Sigmoid colon (tissue), 7 donors: ENCODE measurements around the gene RTTN. TPM values are rescaled to one million over a fixed set of nuclear protein-coding genes. Genes with fewer than 3 reads are reported as not detected.

Experiments used
- DNase-seq: peaks from one replicate; pipeline ENCODE4 v3.0.0-alpha.2; 2019
- H3K27ac ChIP-seq, 4 donors: fragments of 200-600 bp; sonication (generic); one replicate each; pipeline ENCODE4 v1.5.1; 2016 to 2019; ENCODE audit warnings: mild to moderate bottlenecking in 1 of 4
- H3K27me3 ChIP-seq, 3 donors: fragments of 200-600 bp; sonication (generic); one replicate each; pipeline ENCODE4 v1.5.1; 2019; ENCODE audit warnings: mild to moderate bottlenecking in 1 of 3
- H3K36me3 ChIP-seq, 4 donors: fragments of 200-600 bp; sonication (generic); one replicate each; pipeline ENCODE4 v1.5.1; 2016 to 2019
- H3K4me1 ChIP-seq, 4 donors: fragments of 200-600 bp; sonication (generic); one replicate each; pipeline ENCODE4 v1.5.1; 2017 to 2019
- H3K4me3 ChIP-seq, 4 donors: fragments of 200-600 bp; sonication (generic); one replicate each; pipeline ENCODE4 v1.5.1; 2017 to 2019; ENCODE audit warnings: mild to moderate bottlenecking in 2 of 4, moderate library complexity in 1 of 4
- H3K9me3 ChIP-seq, 4 donors: fragments of 200-600 bp in 3 of 4; sonication (generic) in 3 of 4; one replicate each; pipeline versions ENCODE4 v1.5.1 to v1.6.1; 2013 to 2019
- EP300 ChIP-seq, 4 donors: sonication (generic); formaldehyde crosslinking; IDR thresholded peaks; one replicate each; pipeline ENCODE4 v1.6.1; 2017; ENCODE audit warnings: antibody characterized with exemption in 4 of 4
- POLR2A ChIP-seq, 2 donors: fragments of 450-650 bp; IDR thresholded peaks; one replicate each; pipeline ENCODE4 v1.6.1; 2016; ENCODE audit warnings: antibody characterized with exemption in 2 of 2, mild to moderate bottlenecking in 2 of 2, moderate library complexity in 2 of 2
- POLR2AphosphoS5 ChIP-seq, 4 donors: sonication (generic); formaldehyde crosslinking; IDR thresholded peaks; one replicate each; pipeline ENCODE4 v1.6.1; 2017; ENCODE audit warnings: antibody characterized with exemption in 4 of 4
- WGBS, 2 donors: extraction: QIAGEN DNeasy Blood & Tissue Kit; methylation state at CpG; one replicate each; pipeline ENCODE4 v1.1.7; 2013; 5-methylcytosine and 5-hydroxymethylcytosine counted together
- intact Hi-C: fragments of 100-400 bp; cut with DNase I; formaldehyde crosslinking; loops from one replicate; pipeline ENCODE4 v1.15.1; 2023
- polyA plus RNA-seq, 3 donors: library from polyadenylated mRNA; stranded (reverse); fragments of 200-250 nt; gene quantifications; one replicate each; pipeline ENCODE4 v1.2.3, GENCODE V29; 2013
- total RNA-seq, 4 donors: library from RNA; depleted of rRNA; stranded (reverse); fragments of >200 nt; gene quantifications; one replicate each; pipeline ENCODE4 v1.1.0, GENCODE V29; 2016
- TF ChIP-seq, protein P1 (sequence below), 4 experiments: fragments of 450-650 bp in 3 of 4; fragments of 200-600 bp in 1 of 4; IDR thresholded peaks; one replicate each; pipeline ENCODE4 v1.5.1; 2016 to 2019; ENCODE audit warnings: antibody characterized with exemption in 4 of 4, mild to moderate bottlenecking in 3 of 4, moderate library complexity in 2 of 4
- donor health status: healthy with polysubstance abuse.
- donor health status: Bipolar disorder and iron deficiency.
- donor health status: healthy.

Gene RTTN
- total and polyA plus RNA-seq, 7 donors = 1.4 to 18.2 (median 11.3) TPM

DNA sequence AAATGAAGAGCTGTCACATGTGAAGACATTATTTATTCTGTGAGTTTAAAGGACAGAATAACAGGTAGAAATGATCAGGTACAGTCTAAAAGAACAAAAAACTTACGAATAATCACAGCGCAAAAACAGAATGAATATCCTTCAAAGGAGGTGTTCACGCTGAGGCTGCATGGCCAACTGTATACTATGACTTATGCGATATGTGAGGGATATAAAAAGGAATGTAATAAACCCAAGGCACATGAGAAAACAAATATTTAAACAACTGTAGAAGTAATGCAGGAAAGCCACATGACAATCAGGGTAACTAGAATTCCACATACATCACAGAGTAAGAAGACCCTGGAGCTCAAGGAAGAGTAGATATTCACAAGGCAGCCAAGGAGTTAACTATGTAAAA is 81.3 kb downstream of the RTTN start:
- intact Hi-C loops = no loop called here
- H3K36me3 ChIP-seq = peaks cover 0 to 23% (median 0%) of the 10 kb centered on the region in 4 donors
- no peaks in the 10 kb centered on the region for H3K9me3 ChIP-seq
- WGBS, 2 donors = 27 to 79% methylated on average over 4 of the region's 4 CpGs
- DNase-seq = no peak
- TF ChIP-seq EP300 (IDR thresholded peaks at IDR 0.05) (no peak), POLR2AphosphoS5 (IDR thresholded peaks at IDR 0.05) (no peak), POLR2A (IDR thresholded peaks at IDR 0.05) (no peak)
- TF ChIP-seq, protein P1, sequence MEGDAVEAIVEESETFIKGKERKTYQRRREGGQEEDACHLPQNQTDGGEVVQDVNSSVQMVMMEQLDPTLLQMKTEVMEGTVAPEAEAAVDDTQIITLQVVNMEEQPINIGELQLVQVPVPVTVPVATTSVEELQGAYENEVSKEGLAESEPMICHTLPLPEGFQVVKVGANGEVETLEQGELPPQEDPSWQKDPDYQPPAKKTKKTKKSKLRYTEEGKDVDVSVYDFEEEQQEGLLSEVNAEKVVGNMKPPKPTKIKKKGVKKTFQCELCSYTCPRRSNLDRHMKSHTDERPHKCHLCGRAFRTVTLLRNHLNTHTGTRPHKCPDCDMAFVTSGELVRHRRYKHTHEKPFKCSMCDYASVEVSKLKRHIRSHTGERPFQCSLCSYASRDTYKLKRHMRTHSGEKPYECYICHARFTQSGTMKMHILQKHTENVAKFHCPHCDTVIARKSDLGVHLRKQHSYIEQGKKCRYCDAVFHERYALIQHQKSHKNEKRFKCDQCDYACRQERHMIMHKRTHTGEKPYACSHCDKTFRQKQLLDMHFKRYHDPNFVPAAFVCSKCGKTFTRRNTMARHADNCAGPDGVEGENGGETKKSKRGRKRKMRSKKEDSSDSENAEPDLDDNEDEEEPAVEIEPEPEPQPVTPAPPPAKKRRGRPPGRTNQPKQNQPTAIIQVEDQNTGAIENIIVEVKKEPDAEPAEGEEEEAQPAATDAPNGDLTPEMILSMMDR (IDR thresholded peaks at IDR 0.05) = no peak
- H3K4me1 ChIP-seq = no peaks in the 10 kb centered on the region
- H3K4me3 ChIP-seq = no peak overlapping the region
- H3K27me3 ChIP-seq = no peaks in the 10 kb centered on the region
- no peak overlapping the region for H3K27ac ChIP-seq

DNA sequence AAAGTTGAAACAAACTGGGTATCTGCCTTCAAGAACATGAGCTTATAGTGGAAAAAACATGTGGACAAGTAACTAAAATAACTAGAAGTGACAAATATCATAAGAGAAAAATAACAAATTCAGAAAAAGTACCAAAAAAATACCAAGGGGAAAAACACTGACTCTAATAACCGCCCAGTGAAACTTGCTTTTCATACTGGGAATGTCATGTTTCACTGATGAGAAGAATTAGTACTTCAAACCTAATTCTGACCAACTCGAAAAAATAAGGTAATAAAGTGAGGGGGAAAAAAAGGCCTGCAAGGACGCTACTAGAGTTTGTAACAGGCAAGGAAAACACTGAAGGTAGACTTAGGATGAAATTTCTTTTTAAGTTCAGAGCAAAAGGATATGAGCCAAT is 83.6 kb downstream of the RTTN start:
- Histone ChIP-seq H3K27ac (no peak overlapping the region), H3K36me3 (peaks cover 0 to 15% (median 0%) of the 10 kb centered on the region in 4 donors), H3K4me3 (no peak overlapping the region)

DNA sequence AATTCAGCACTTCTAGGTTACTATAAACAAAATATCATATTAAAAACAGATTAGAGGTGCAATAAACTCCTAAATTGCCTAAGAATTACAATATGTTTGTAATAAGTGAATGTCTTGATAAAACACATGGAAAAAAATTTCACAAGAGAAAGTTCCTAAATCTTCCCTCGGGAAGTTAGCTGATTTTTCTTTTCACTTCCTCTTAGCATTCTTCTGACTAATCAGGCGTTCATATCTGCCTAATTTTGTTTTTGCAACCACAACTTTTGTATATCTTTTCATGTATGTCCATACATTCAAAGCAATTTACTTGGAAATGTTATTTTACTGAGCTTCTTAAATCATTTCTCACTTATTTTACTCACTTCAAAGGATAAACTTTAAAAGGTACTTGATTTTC is 88.5 kb downstream of the RTTN start:
- no peaks in the 10 kb centered on the region for H3K9me3 ChIP-seq
- WGBS, 2 donors = 64 to 65% methylated on average over 2 of the region's 2 CpGs
- H3K27me3 ChIP-seq = no peaks in the 10 kb centered on the region
- no peak for TF ChIP-seq EP300 (IDR thresholded peaks at IDR 0.05)
- TF ChIP-seq, protein P1 (IDR thresholded peaks at IDR 0.05) = no peak
- TF ChIP-seq POLR2A (IDR thresholded peaks at IDR 0.05) = no peak
- no peak for TF ChIP-seq POLR2AphosphoS5 (IDR thresholded peaks at IDR 0.05)
- no peak overlapping the region for H3K4me3 ChIP-seq
- no peak overlapping the region for H3K27ac ChIP-seq
- no peaks in the 10 kb centered on the region for H3K4me1 ChIP-seq
- H3K36me3 ChIP-seq = peaks cover 0 to 4% (median 0%) of the 10 kb centered on the region in 4 donors
- DNase-seq = no peak
- intact Hi-C loops = no loop called here

More for the DNA sequence above, 83.6 kb downstream of the RTTN start:
- WGBS, 2 donors = 91 to 94% methylated on average over 3 of the region's 3 CpGs
- TF ChIP-seq POLR2AphosphoS5 (IDR thresholded peaks at IDR 0.05) (no peak), EP300 (IDR thresholded peaks at IDR 0.05) (no peak), POLR2A (IDR thresholded peaks at IDR 0.05) (no peak)
- TF ChIP-seq, protein P1 (IDR thresholded peaks at IDR 0.05) = no peak
- Histone ChIP-seq H3K4me1 (no peaks in the 10 kb centered on the region), H3K9me3 (no peaks in the 10 kb centered on the region), H3K27me3 (no peaks in the 10 kb centered on the region)
- no peak for DNase-seq
- intact Hi-C loops = no loop called here

DNA sequence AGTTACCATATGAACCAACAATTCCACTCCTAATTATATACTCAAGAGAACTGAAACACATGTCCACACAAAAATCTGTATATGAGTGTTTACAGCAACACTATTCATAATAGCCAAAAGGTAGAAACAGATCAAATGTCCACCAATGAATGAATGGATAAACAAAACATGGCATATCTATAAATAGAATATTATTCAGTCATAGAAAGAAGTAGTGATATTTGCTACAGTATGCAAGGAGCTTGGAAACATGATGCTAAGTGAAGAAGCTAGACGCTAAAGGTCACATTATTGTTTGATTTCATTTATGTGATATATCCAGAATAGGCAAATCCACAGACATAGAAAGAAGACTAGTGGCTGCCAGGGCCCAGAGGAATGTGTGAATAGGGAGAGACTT is 92.0 kb downstream of the RTTN start:
- no peak for DNase-seq
- TF ChIP-seq EP300 (IDR thresholded peaks at IDR 0.05) = no peak
- no peak for TF ChIP-seq POLR2A (IDR thresholded peaks at IDR 0.05)
- TF ChIP-seq, protein P1 (IDR thresholded peaks at IDR 0.05) = no peak
- no peak for TF ChIP-seq POLR2AphosphoS5 (IDR thresholded peaks at IDR 0.05)
- peaks cover 0 to 23% (median 0%) of the 10 kb centered on the region in 4 donors for H3K36me3 ChIP-seq
- H3K4me3 ChIP-seq = no peak overlapping the region
- no peaks in the 10 kb centered on the region for H3K9me3 ChIP-seq
- intact Hi-C loops = no loop called here
- WGBS, 2 donors = 97 to 99% methylated on average over 1 of the region's 1 CpG
- no peaks in the 10 kb centered on the region for H3K4me1 ChIP-seq
- H3K27ac ChIP-seq = no peak overlapping the region
- no peaks in the 10 kb centered on the region for H3K27me3 ChIP-seq

DNA sequence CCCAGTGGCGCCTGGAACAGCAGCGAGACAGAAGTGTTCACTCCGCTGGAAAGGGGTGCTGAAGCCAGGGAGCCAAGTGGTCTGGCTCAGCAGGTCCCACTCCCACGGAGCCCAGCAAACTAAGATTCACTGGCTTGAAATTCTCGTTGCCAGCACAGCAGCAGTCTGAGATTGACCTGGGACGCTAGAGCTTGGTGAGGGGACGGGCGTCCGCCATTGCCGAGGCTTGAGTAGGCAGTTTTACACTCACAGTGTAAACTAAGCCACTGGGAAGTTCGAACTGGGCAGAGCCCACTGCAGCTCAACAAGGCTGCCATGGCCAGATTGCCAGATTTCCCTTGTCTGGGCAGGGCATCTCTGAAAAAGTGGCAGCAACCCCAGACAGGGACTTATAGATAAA is 94.8 kb downstream of the RTTN start:
- H3K9me3 ChIP-seq = no peaks in the 10 kb centered on the region

More for the DNA sequence above, 94.8 kb downstream of the RTTN start:
- 96% methylated on average over 11 of the region's 11 CpGs for WGBS, 2 donors
- H3K27ac ChIP-seq = no peak overlapping the region
- no peaks in the 10 kb centered on the region for H3K4me1 ChIP-seq
- H3K36me3 ChIP-seq = peaks cover 0 to 33% (median 0%) of the 10 kb centered on the region in 4 donors
- no peak overlapping the region for H3K4me3 ChIP-seq
- intact Hi-C loops = no loop called here
- DNase-seq = no peak
- no peaks in the 10 kb centered on the region for H3K27me3 ChIP-seq
- no peak for TF ChIP-seq POLR2AphosphoS5 (IDR thresholded peaks at IDR 0.05)
- no peak for TF ChIP-seq EP300 (IDR thresholded peaks at IDR 0.05)
- TF ChIP-seq, protein P1 (IDR thresholded peaks at IDR 0.05) = no peak
- no peak for TF ChIP-seq POLR2A (IDR thresholded peaks at IDR 0.05)
